ENCODE results near the gene GSG1L.

Gene GSG1L

GRCh38 chr16:27819356-27819755 lies 244.2 kb downstream of the GSG1L start:
- DNase-seq: no peak

- no peak for DNase-seq
These were observed 245.3 kb downstream of the GSG1L start for GRCh38 chr16:27818246-27818645.

- no peak for DNase-seq
These were observed 246.5 kb downstream of the GSG1L start for GRCh38 chr16:27817038-27817437.

DNA sequence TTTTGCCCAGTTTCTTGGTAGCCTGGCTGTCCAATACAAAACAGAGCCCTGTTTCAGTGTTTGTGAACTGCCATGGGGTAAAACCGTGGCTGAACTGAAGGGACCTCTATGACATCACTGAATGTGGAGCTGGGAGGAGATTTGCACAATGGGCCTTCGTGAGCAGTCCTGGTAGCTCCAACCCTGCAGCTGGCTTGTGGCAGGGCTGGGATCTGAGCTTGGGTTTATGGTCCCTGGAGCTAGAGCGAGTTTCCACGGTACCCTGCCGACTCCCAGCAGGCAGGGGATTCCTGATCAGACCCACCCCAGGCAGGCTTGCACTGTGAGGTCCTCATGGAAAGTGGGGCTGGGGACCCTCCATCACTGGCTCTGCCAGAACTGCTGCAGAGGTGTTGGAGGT lies 247.0 kb downstream of the GSG1L start:
- no peak for DNase-seq

- DNase-seq: no peak
These were observed 249.9 kb downstream of the GSG1L start for GRCh38 chr16:27813591-27813990.

- DNase-seq: no peak
These were observed 251.6 kb downstream of the GSG1L start for GRCh38 chr16:27811881-27812280.

GRCh38 chr16:27806986-27807385 lies 256.5 kb downstream of the GSG1L start:
- DNase-seq: no peak

DNA sequence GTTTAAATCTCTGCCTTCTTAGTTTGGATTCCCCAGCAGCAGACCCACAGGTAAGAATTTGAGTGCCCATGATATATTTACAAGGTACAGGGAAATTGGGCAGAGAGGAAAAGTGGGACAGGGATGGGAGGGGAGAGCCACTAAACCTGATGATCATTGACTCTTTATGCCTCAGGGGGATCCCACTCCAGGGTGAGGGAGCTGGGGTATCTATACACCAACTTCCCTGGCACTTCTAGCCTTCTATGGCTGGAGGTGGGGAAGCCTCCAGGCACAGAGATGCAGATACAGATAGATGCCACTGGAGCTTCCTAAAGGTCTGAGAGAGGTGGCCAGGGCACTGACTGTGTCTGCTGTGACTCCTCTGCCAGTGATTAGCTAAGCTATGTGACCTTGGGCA lies 257.1 kb downstream of the GSG1L start:
- DNase-seq: no peak

GRCh38 chr16:27805828-27806351 lies 257.6 kb downstream of the GSG1L start:
- no peak for DNase-seq

DNA sequence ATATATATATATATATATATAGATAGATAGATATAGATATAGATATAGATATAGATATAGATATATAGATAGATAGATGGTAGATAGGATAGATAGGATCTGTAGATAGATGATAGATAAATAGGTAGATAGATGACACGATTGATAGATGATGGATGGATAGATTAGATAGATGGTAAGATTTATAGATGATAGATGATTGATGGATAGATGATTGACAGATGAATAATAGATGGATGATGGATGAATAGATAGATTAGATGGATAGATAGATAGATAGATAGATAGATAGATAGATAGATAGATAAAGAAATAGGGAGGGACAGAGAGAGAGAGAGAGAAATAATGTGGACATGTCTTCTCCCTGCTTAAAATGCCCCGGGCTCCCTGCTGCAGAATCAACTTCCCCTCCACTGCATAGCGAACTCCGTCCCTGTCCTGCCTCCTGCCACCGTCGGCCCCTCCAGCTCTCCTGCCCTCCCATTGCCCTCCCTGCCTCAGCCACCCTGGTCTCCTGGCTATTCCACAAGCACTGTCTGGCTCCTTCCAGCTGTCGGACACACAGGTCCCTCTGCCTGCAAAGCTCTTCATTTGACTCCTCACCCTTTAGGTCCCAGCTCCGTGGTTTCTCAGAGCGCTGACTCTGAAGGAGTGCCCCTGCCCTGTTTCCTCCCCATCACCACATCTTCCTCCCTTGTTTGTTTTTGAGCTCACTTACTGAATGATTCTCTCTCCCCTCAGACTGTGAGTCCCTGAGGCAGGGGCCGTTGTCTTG lies 259.6 kb downstream of the GSG1L start:
- DNase-seq: no peak

DNA sequence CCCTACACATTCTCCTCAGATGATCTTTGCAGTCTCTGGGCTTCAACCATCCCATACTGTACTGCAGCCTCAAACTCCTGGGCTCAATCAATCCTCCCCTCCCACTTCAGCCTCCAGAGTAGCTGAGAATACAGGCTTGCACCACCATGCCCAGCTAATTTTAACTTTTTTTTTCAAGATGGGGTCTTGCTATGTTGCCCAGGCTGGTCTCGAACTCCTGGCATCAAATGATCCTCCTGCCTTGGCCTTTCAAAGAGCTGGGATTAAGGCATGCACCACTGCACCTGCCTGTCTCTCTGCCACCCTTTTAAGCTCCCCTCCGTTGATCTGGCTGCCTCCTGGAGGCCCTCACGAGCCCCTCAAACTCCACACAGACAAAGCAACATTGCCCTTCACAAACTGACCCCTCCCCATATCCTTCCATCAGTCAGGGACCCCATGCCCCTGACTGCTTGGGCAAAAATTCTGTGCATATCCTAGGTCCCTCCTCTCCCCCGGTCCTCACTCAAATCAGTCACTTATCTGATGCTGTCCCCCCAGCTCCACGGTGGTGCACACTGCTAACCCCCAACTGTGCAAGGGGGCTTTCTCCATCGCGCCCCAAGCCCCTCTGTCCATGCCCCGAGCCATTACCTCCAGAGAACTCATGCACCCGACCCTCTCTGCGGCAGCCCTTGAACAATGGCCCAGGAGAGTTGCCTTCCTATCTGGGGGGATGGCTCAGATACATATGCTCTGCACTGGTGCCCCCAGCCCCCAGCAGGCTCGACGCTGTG lies 260.7 kb downstream of the GSG1L start:
- DNase-seq: no peak

GRCh38 chr16:27801289-27801945 lies 262.1 kb downstream of the GSG1L start:
- no peak for DNase-seq

DNA sequence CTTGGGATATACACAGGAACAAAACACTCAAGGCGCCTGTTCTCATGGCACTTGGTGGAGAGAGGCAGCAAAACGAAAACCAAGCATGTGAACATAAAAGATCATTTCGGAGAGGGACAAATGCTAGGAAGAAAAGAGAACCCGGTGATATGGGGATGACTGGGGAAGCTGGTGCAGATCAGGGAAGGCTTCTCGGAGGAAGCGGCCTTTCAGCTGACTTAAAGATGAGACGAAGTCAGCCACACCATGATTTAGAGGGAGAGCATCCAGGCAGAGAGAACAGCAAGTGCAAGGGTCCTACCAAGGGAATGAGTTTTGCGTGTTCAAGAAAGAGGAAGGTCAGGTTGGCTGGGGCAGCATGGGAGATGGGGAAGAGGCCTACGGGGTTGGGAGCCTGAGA lies 262.7 kb downstream of the GSG1L start:
- no peak for DNase-seq

- DNase-seq: no peak
These were observed 263.6 kb downstream of the GSG1L start for GRCh38 chr16:27799896-27800295.

GRCh38 chr16:27798241-27798640 lies 265.3 kb downstream of the GSG1L start:
- no peak for DNase-seq

GRCh38 chr16:27795992-27796614 lies 267.4 kb downstream of the GSG1L start:
- peak; percentile 38 for DNase-seq

- DNase-seq: no peak
These were observed 270.3 kb downstream of the GSG1L start for GRCh38 chr16:27793249-27793622.

- DNase-seq: no peak
These were observed 270.8 kb downstream of the GSG1L start for GRCh38 chr16:27792486-27793248.

DNA sequence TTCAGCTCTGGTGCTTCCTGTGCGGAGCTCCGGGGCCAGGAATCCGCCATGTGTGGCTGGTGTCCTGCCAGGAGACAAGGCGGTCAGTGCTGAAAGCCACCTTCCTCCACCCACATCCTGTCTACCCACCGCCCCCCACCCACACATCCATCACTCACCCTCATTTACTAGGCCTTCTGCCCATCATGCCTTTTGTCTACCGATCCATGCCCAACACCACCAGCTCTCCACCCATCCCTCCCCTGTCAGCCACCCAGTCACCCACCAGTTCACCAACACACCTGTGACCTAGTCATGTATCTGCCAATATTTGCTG lies 272.2 kb downstream of the GSG1L start:
- DNase-seq: no peak

DNA sequence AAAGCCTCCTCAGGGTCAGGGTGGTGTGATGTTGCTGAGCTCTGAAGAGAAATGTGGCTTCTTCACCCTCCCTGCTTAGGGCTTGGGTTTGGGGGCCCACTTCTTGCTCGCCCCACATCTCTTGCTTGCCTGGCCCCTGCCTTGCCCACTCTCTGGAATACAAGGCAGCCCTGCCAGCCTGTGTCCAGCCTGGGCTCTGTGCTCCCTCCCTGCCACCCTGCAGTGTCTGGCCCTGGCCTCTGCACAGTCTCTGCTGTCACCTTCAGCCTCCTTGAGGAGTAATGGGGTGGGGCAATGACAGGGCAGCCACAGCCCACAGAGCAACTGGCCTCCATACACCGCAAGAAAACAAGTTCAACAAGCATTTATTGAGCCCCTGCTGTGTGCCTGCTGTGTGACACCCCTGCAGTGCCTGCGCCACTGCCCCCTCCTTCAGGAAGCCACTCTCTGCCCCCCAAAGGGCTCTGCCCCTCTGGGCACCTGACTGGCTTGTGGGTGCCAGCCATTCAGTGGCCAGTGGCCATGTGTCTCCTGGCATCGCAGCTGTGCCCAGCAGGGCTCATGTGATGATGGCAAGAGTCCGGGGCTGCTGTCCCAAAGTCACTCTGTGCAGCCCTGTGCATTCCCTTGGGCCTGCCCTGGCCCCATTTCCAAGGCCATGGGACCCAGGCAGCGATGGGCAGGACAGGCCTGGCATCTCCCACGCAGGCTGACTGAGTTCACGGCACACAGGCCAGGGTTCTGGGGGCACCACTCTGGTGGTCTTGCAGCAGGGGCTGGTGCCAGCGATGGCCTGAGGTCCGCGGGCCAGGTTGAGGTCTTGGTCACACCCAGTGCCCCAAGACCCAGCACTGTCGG lies 272.7 kb downstream of the GSG1L start:
- no peak for DNase-seq

Measured in right kidney (tissue), 1 donor.